ENCODE results near the gene GFI1B.
"Not testable (repeated sequence)": the region's sequence is repeated elsewhere in the genome, so short reads cannot be mapped to it uniquely, and the experiment has no call there.

GFI1B gene

GRCh38 chr9:133035669-133036068 is 57.2 kb downstream of the GFI1B start:
- Mint-ChIP-seq H3K27ac (no peak overlapping the region), H3K4me3 (no peak overlapping the region), H3K4me1 (ENCODE audit: low read depth) (peaks cover 44% of the 10 kb centered on the region), H3K36me3 (no peaks in the 10 kb centered on the region), H3K27me3 (no peaks in the 10 kb centered on the region), H3K9me3 (ENCODE audit: low read depth) (no peaks in the 10 kb centered on the region)

- H3K27ac Mint-ChIP-seq = no peak overlapping the region
- no peak overlapping the region for H3K4me3 Mint-ChIP-seq
- peaks cover 2% of the 10 kb centered on the region for H3K36me3 Mint-ChIP-seq
- peaks cover 27% of the 10 kb centered on the region for H3K4me1 Mint-ChIP-seq (ENCODE audit: low read depth)
- H3K27me3 Mint-ChIP-seq = no peaks in the 10 kb centered on the region
- no peaks in the 10 kb centered on the region for H3K9me3 Mint-ChIP-seq (ENCODE audit: low read depth)
These were observed 59.5 kb downstream of the GFI1B start for GRCh38 chr9:133037775-133038515.

GRCh38 chr9:133040892-133041479 is 62.5 kb downstream of the GFI1B start:
- not testable (repeated sequence) for H3K9me3 Mint-ChIP-seq (ENCODE audit: low read depth); H3K27ac Mint-ChIP-seq; H3K36me3 Mint-ChIP-seq; H3K27me3 Mint-ChIP-seq; H3K4me3 Mint-ChIP-seq
- peaks cover 14% of the 10 kb centered on the region for H3K4me1 Mint-ChIP-seq (ENCODE audit: low read depth)

Measured in activated naive CD8-positive, alpha-beta T cell (primary cell).